ENCODE results near the gene SEMA4D.

DNA sequence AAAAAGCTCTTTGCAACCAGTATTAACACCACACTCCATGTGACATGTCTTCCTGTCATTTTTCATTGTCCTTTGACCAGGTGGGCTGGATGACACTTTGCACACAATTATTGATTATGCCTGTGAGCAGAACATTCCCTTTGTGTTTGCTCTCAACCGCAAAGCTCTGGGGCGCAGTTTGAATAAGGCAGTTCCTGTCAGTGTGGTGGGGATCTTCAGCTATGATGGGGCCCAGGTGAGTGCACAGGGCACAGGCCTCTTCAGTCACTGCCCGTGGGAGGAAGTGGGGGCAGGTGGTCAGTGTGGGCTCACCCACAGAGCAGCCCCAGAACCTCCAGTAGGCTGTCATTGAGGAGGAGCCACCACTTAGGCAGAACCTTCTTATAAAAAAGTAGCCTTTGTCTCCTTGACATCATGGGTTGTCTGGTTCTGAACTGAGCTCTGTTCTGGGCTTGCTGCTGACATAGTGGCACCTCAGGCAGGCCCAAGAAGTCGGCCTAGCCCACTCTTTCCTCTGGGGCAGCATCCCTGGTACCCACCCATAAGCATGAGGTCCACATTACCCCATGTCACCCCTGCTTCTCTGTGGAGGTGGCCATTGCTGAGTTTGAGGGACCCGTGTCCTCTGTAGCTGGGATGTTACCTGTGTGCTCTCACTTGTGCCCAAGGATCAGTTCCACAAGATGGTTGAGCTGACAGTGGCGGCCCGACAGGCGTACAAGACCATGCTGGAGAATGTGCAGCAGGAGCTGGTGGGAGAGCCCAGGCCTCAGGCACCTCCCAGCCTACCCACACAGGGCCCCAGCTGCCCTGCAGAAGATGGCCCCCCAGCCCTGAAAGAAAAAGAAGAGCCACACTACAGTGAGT lies 140.3 kb downstream of the SEMA4D start:
- TF ChIP-seq POLR2A (IDR thresholded peaks at IDR 0.05; ENCODE audit: extremely low read depth, insufficient read length): no peak
- TF ChIP-seq, protein P1, sequence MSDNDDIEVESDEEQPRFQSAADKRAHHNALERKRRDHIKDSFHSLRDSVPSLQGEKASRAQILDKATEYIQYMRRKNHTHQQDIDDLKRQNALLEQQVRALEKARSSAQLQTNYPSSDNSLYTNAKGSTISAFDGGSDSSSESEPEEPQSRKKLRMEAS (IDR thresholded peaks at IDR 0.05; ENCODE audit: low read depth, low read length): no peak
- TF ChIP-seq, protein P2, sequence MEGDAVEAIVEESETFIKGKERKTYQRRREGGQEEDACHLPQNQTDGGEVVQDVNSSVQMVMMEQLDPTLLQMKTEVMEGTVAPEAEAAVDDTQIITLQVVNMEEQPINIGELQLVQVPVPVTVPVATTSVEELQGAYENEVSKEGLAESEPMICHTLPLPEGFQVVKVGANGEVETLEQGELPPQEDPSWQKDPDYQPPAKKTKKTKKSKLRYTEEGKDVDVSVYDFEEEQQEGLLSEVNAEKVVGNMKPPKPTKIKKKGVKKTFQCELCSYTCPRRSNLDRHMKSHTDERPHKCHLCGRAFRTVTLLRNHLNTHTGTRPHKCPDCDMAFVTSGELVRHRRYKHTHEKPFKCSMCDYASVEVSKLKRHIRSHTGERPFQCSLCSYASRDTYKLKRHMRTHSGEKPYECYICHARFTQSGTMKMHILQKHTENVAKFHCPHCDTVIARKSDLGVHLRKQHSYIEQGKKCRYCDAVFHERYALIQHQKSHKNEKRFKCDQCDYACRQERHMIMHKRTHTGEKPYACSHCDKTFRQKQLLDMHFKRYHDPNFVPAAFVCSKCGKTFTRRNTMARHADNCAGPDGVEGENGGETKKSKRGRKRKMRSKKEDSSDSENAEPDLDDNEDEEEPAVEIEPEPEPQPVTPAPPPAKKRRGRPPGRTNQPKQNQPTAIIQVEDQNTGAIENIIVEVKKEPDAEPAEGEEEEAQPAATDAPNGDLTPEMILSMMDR (IDR thresholded peaks at IDR 0.05; ENCODE audit: low read depth, low read length): no peak
- no peak for TF ChIP-seq MYC (IDR thresholded peaks at IDR 0.05; ENCODE audit: low read depth, low read length)

Data from NB4 (cell line).